ENCODE measurements around the gene FARP1.

Gene FARP1

GRCh38 chr13:98173431-98174152 lies 30.7 kb downstream of the FARP1 start:
- H4K20me1 ChIP-seq (ENCODE audit: low read depth, low read length): no peaks in the 10 kb centered on the region
- TF ChIP-seq CTCF (IDR thresholded peaks at IDR 0.05; ENCODE audit: insufficient read depth, low read length, poor library complexity, severe bottlenecking): no peak
- TF ChIP-seq EZH2phosphoT487 (conservative IDR thresholded peaks at IDR 0.05; ENCODE audit: low read length): no peak
- H3K9ac ChIP-seq (ENCODE audit: low read length): no peak overlapping the region
- H3K9me2 ChIP-seq (replicated peaks; ENCODE audit: insufficient read depth, low read length): no peaks in the 10 kb centered on the region
- H3K27me3 ChIP-seq (ENCODE audit: low read length): no peaks in the 10 kb centered on the region; the same call in 1 of the 2 replicates
- no peaks in the 10 kb centered on the region for H3K9me3 ChIP-seq (ENCODE audit: insufficient read depth, low read length)
- no peak overlapping the region for H3K27ac ChIP-seq (ENCODE audit: low read depth, low read length)
- H2AFZ ChIP-seq (ENCODE audit: low read depth, low read length, severe bottlenecking): no peak overlapping the region
- H3K79me2 ChIP-seq (ENCODE audit: insufficient read depth, low read length): no peaks in the 10 kb centered on the region
- H3K36me3 ChIP-seq (ENCODE audit: low read length): no peaks in the 10 kb centered on the region
- H3K4me2 ChIP-seq (ENCODE audit: low read depth, low read length, poor library complexity, severe bottlenecking): no peak overlapping the region
- H3F3A ChIP-seq (ENCODE audit: insufficient read depth): no peaks in the 10 kb centered on the region
- H3K4me3 ChIP-seq (ENCODE audit: insufficient read depth, low read length, poor library complexity, severe bottlenecking): no peak overlapping the region

- Histone ChIP-seq H3K9me3 (ENCODE audit: insufficient read depth, low read length) (no peaks in the 10 kb centered on the region), H4K20me1 (ENCODE audit: low read depth, low read length) (no peaks in the 10 kb centered on the region), H3K4me3 (ENCODE audit: insufficient read depth, low read length, poor library complexity, severe bottlenecking) (no peak overlapping the region), H3K36me3 (ENCODE audit: low read length) (no peaks in the 10 kb centered on the region), H3F3A (ENCODE audit: insufficient read depth) (no peaks in the 10 kb centered on the region), H3K9ac (ENCODE audit: low read length) (no peak overlapping the region), H2AFZ (ENCODE audit: low read depth, low read length, severe bottlenecking) (no peak overlapping the region), H3K9me2 (replicated peaks; ENCODE audit: insufficient read depth, low read length) (no peaks in the 10 kb centered on the region), H3K27me3 (ENCODE audit: low read length) (no peaks in the 10 kb centered on the region), H3K4me2 (ENCODE audit: low read depth, low read length, poor library complexity, severe bottlenecking) (no peak overlapping the region), H3K79me2 (ENCODE audit: insufficient read depth, low read length) (no peaks in the 10 kb centered on the region), H3K27ac (ENCODE audit: low read depth, low read length) (no peak overlapping the region)
- TF ChIP-seq CTCF (IDR thresholded peaks at IDR 0.05; ENCODE audit: insufficient read depth, low read length, poor library complexity, severe bottlenecking) (no peak), EZH2phosphoT487 (conservative IDR thresholded peaks at IDR 0.05; ENCODE audit: low read length) (no peak)
These were observed 31.4 kb downstream of the FARP1 start for GRCh38 chr13:98174307-98174706.

- Histone ChIP-seq H3K9me2 (replicated peaks; ENCODE audit: insufficient read depth, low read length) (no peaks in the 10 kb centered on the region), H4K20me1 (ENCODE audit: low read depth, low read length) (no peaks in the 10 kb centered on the region), H3K4me2 (ENCODE audit: low read depth, low read length, poor library complexity, severe bottlenecking) (no peak overlapping the region), H3K9me3 (ENCODE audit: insufficient read depth, low read length) (no peaks in the 10 kb centered on the region), H3K79me2 (ENCODE audit: insufficient read depth, low read length) (no peaks in the 10 kb centered on the region), H2AFZ (ENCODE audit: low read depth, low read length, severe bottlenecking) (no peak overlapping the region), H3K4me3 (ENCODE audit: insufficient read depth, low read length, poor library complexity, severe bottlenecking) (no peak overlapping the region), H3F3A (ENCODE audit: insufficient read depth) (no peaks in the 10 kb centered on the region), H3K27me3 (ENCODE audit: low read length) (no peaks in the 10 kb centered on the region), H3K27ac (ENCODE audit: low read depth, low read length) (no peak overlapping the region), H3K9ac (ENCODE audit: low read length) (no peak overlapping the region), H3K36me3 (ENCODE audit: low read length) (no peaks in the 10 kb centered on the region)
- TF ChIP-seq EZH2phosphoT487 (conservative IDR thresholded peaks at IDR 0.05; ENCODE audit: low read length) (no peak), CTCF (IDR thresholded peaks at IDR 0.05; ENCODE audit: insufficient read depth, low read length, poor library complexity, severe bottlenecking) (no peak)
These were observed 32.1 kb downstream of the FARP1 start for GRCh38 chr13:98175043-98175442.

Measured in SU-DHL-6 (cell line).